Tibial nerve (tissue), 4 donors: ENCODE results near the gene VDR.

Experiments used
- CTCF ChIP-seq, 5 experiments: fragments of 200-600 bp in 3 of 5; fragments of 450-650 bp in 2 of 5; sonication (generic) in 3 of 5; IDR thresholded peaks; one replicate each; pipeline ENCODE4 v1.5.1; 2016 to 2019; ENCODE audit warnings: antibody characterized with exemption in 5 of 5, mild to moderate bottlenecking in 3 of 5, moderate library complexity in 2 of 5
- EP300 ChIP-seq, 2 donors: sonication (generic); formaldehyde crosslinking; IDR thresholded peaks; one replicate each; pipeline ENCODE4 v1.6.1; 2017; ENCODE audit warnings: antibody characterized with exemption in 2 of 2, mild to moderate bottlenecking in 1 of 2
- POLR2A ChIP-seq, 2 donors: fragments of 450-650 bp; IDR thresholded peaks; one replicate each; pipeline ENCODE4 v1.6.1; 2017; ENCODE audit warnings: antibody characterized with exemption in 2 of 2, mild to moderate bottlenecking in 2 of 2, moderate library complexity in 2 of 2

GRCh38 chr12:47801904-47802246 is 102.9 kb downstream of the VDR start:
- TF ChIP-seq CTCF (IDR thresholded peaks at IDR 0.05): no peak
- TF ChIP-seq POLR2A (IDR thresholded peaks at IDR 0.05): no peak
- TF ChIP-seq EP300 (IDR thresholded peaks at IDR 0.05): no peak
